Esophagus muscularis mucosa (tissue), 4 donors: Measurements from ENCODE around the gene RBM4.

ENCODE experiments used
- EP300 ChIP-seq: sonication (generic); formaldehyde crosslinking; IDR thresholded peaks from one replicate; pipeline ENCODE4 v1.6.1; 2017; ENCODE audit warnings: antibody characterized with exemption
- POLR2A ChIP-seq: fragments of 450-650 bp; IDR thresholded peaks from one replicate; pipeline ENCODE4 v1.6.1; 2017; ENCODE audit warnings: antibody characterized with exemption, moderate library complexity, mild to moderate bottlenecking, low read depth
- TF ChIP-seq, protein P1 (sequence below), 3 experiments: fragments of 200-600 bp in 2 of 3; fragments of 450-650 bp in 1 of 3; sonication (generic) in 2 of 3; IDR thresholded peaks; one replicate each; pipeline ENCODE4 v1.5.1; 2017 to 2019; ENCODE audit warnings: antibody characterized with exemption in 3 of 3, mild to moderate bottlenecking in 2 of 3, moderate library complexity in 1 of 3

GRCh38 chr11:66676931-66677598, 38.6 kb downstream of the RBM4 start:
- TF ChIP-seq, protein P1, sequence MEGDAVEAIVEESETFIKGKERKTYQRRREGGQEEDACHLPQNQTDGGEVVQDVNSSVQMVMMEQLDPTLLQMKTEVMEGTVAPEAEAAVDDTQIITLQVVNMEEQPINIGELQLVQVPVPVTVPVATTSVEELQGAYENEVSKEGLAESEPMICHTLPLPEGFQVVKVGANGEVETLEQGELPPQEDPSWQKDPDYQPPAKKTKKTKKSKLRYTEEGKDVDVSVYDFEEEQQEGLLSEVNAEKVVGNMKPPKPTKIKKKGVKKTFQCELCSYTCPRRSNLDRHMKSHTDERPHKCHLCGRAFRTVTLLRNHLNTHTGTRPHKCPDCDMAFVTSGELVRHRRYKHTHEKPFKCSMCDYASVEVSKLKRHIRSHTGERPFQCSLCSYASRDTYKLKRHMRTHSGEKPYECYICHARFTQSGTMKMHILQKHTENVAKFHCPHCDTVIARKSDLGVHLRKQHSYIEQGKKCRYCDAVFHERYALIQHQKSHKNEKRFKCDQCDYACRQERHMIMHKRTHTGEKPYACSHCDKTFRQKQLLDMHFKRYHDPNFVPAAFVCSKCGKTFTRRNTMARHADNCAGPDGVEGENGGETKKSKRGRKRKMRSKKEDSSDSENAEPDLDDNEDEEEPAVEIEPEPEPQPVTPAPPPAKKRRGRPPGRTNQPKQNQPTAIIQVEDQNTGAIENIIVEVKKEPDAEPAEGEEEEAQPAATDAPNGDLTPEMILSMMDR (IDR thresholded peaks at IDR 0.05) = no peak
- TF ChIP-seq POLR2A (no peak), EP300 (no peak)
